ENCODE results near the gene UBE2Q1.

- TF ChIP-seq ELF4 (IDR thresholded peaks at IDR 0.05) (no peak), BHLHE40 (IDR thresholded peaks at IDR 0.05; ENCODE audit: borderline replicate concordance) (no peak), TARDBP (IDR thresholded peaks at IDR 0.05) (no peak), NFRKB (IDR thresholded peaks at IDR 0.05) (no peak), FOXK2 (IDR thresholded peaks at IDR 0.05) (no peak), CTBP1 (IDR thresholded peaks at IDR 0.05; ENCODE audit: borderline replicate concordance) (no peak), ARNT (IDR thresholded peaks at IDR 0.05) (no peak), FOXA1 (IDR thresholded peaks at IDR 0.05) (no peak), SP1 (IDR thresholded peaks at IDR 0.05) (no peak)
Measured at GRCh38 chr1:154551474-154551873, 7.0 kb downstream of the UBE2Q1 start.

All from HEK293T (cell line).